ENCODE results near the gene DGCR2.

DNA sequence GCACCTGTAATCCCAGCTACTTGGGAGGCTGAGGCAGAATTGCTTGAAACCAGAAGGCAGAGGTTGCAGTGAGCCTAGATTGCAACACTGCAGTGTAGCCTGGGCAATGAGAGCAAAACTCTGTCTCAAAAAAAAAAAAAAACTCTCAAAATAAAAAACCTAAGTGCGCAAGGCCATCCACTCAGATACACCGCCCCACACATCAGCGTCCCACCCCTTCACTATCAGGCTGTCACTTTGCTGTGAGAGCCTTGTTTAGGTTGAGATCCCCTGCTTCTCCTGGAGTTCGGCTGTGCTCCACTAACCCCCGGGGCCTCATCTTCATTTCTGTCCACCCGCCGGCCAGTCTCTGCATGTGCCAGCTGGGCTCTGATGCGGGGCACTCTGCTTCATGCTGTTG, 44.2 kb upstream of the DGCR2 start:
- TF ChIP-seq EZH2 (IDR thresholded peaks at IDR 0.05; ENCODE audit: insufficient read depth, poor library complexity, severe bottlenecking) (no peak), EZH2phosphoT487 (IDR thresholded peaks at IDR 0.05; ENCODE audit: insufficient read depth, low read depth) (no peak)

Data from GM23248 (cell line).